ENCODE results near the gene LRRC25.

DNA sequence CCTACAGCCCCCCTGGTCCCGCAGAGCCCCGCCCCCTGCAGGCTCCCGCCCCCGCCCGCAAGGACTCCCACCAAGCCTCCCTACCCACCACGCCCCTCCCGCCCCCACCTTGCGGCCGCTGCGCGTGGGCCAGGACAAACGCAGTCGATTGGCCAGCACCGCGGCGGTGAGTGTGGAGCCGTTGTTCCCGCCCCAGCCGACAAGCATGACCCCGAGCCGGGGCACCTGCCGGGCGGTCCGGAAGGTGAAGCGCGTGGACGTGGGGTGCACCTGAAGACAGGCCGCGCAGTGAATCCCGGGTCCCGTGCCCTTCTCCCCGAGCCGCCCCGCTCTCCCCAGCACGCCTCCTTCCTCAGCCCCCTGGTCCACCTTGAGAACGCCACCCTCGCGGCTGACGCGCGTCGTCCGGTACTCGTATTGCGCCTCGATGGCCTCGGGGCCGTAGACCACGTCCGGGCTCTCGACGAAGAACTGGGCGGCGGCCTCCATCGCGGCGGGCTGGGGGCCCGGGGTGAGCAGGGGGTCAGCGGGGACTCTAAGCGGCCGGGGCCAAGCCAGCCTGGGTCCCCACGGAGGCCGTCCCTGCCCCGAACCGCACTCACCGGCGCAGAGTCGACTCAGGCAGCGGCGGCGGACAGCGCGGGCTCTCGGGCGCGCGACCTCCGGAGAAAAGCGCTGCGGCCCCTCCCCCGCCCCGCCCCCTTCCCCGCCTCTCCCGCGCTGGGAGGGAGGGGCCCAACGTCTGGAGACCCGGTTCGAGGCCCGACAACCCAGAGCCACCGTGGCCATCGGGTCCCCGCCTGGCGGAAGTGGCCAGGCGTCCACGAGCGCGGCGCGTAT lies 40.3 kb upstream of the LRRC25 start, which contains the start of gene ISYNA1:
- TF ChIP-seq, protein P1, sequence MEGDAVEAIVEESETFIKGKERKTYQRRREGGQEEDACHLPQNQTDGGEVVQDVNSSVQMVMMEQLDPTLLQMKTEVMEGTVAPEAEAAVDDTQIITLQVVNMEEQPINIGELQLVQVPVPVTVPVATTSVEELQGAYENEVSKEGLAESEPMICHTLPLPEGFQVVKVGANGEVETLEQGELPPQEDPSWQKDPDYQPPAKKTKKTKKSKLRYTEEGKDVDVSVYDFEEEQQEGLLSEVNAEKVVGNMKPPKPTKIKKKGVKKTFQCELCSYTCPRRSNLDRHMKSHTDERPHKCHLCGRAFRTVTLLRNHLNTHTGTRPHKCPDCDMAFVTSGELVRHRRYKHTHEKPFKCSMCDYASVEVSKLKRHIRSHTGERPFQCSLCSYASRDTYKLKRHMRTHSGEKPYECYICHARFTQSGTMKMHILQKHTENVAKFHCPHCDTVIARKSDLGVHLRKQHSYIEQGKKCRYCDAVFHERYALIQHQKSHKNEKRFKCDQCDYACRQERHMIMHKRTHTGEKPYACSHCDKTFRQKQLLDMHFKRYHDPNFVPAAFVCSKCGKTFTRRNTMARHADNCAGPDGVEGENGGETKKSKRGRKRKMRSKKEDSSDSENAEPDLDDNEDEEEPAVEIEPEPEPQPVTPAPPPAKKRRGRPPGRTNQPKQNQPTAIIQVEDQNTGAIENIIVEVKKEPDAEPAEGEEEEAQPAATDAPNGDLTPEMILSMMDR (IDR thresholded peaks at IDR 0.05): no peak
- TF ChIP-seq EP300 (IDR thresholded peaks at IDR 0.05): no peak
- no peak for TF ChIP-seq POLR2A (IDR thresholded peaks at IDR 0.05)
- no peak for TF ChIP-seq POLR2AphosphoS5 (IDR thresholded peaks at IDR 0.05)
